Measurements from ENCODE around the gene HIF3A. TPM values are rescaled to one million over a fixed set of nuclear protein-coding genes. Genes with fewer than 3 reads are reported as not detected.

HIF3A gene
- total RNA-seq, 1 experiment from 2014 or later, result not detected

DNA sequence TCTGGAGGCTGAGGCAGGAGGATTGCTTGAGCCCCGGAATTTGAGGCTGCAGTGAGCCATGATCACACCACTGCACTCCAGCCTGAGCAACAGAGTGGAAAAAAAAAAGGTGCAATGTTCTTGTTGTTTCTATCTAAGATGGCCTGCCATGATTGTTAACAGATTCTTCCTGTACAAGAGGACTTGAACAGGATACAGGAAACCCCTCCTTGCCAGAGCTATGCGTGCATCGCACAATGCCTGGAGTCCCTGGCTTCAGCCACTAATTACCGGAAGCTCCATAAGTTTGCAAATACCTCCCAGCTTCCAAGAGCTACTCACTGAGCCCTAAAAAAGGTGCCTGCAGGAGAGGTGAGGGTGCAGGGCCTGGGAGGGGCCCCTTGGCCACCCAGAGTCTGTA is 13.1 kb upstream of the HIF3A start:
- ChIA-PET POLR2A (ENCODE audit: unreplicated experiment) (no interaction called here), CTCF (interaction anchor here (0.5 to 1.5 kb wide), 2 partner anchors 86 to 111 kb away, joined by 3 read pairs; no protein-coding TSS in a partner anchor)
- Histone ChIP-seq H2AFZ (no peak overlapping the region), H3K4me3 (no peak overlapping the region), H3F3A (ENCODE audit: insufficient read depth, low read depth) (peaks cover 9% of the 10 kb centered on the region; the same call in 1 of the 2 replicates), H3K4me1 (replicated peaks; ENCODE audit: insufficient read depth) (peaks cover under 1% of the 10 kb centered on the region; the same call in 1 of the 2 replicates), H3K79me2 (ENCODE audit: low read depth) (no peaks in the 10 kb centered on the region), H3K9me3 (ENCODE audit: insufficient read depth, low read depth) (no peaks in the 10 kb centered on the region), H3K27me3 (ENCODE audit: insufficient read depth, low read depth) (no peaks in the 10 kb centered on the region), H3K27ac (no peak overlapping the region), H3K4me2 (no peak overlapping the region), H3K36me3 (ENCODE audit: low read depth) (no peaks in the 10 kb centered on the region), H3K9me2 (ENCODE audit: insufficient read depth) (no peaks in the 10 kb centered on the region), H4K20me1 (ENCODE audit: insufficient read depth) (no peaks in the 10 kb centered on the region)
- no peak for TF ChIP-seq EZH2 (IDR thresholded peaks at IDR 0.05; ENCODE audit: low read depth)
- TF ChIP-seq, protein P1, sequence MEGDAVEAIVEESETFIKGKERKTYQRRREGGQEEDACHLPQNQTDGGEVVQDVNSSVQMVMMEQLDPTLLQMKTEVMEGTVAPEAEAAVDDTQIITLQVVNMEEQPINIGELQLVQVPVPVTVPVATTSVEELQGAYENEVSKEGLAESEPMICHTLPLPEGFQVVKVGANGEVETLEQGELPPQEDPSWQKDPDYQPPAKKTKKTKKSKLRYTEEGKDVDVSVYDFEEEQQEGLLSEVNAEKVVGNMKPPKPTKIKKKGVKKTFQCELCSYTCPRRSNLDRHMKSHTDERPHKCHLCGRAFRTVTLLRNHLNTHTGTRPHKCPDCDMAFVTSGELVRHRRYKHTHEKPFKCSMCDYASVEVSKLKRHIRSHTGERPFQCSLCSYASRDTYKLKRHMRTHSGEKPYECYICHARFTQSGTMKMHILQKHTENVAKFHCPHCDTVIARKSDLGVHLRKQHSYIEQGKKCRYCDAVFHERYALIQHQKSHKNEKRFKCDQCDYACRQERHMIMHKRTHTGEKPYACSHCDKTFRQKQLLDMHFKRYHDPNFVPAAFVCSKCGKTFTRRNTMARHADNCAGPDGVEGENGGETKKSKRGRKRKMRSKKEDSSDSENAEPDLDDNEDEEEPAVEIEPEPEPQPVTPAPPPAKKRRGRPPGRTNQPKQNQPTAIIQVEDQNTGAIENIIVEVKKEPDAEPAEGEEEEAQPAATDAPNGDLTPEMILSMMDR (conservative IDR thresholded peaks at IDR 0.05), result no peak
- BruUV-seq (replicated peaks), result no TSS peak
- intact Hi-C loops (cut with micrococcal nuclease; ENCODE audit: unreplicated experiment), result loop anchor here (5.0 kb wide), 1 partner anchor 89 kb away; no protein-coding TSS in a partner anchor
- no peak for DNase-seq

DNA sequence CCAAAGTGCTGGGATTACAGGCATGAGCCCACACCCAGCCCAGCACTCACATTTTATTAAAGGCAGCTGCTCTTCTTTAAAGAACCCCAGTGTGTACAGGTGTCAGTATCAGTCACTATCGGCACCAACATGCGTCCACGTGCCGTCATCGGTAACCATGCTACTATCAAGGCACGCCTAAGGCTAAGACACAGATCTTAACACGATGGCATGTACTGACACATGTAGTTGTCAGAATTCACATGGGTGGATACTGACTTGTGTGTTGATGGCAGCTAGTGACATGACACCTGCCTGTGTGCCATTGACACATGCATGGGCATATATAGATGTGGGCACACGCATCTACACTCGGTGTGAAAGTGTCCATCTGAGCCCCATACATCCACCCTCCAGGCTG is 12.2 kb upstream of the HIF3A start:
- peaks cover under 1% of the 10 kb centered on the region; the same call in 1 of the 2 replicates for H3K9me3 ChIP-seq (ENCODE audit: insufficient read depth, low read depth)
- H3K4me3 ChIP-seq, result no peak overlapping the region
- POLR2A ChIA-PET (ENCODE audit: unreplicated experiment), result no interaction called here
- H2AFZ ChIP-seq, result no peak overlapping the region
- no peaks in the 10 kb centered on the region for H4K20me1 ChIP-seq (ENCODE audit: insufficient read depth)
- intact Hi-C loops (cut with micrococcal nuclease; ENCODE audit: unreplicated experiment), result loop anchor here (5.0 kb wide), 1 partner anchor 88 kb away; no protein-coding TSS in a partner anchor
- H3K27me3 ChIP-seq (ENCODE audit: insufficient read depth, low read depth), result no peaks in the 10 kb centered on the region
- H3K4me1 ChIP-seq (replicated peaks; ENCODE audit: insufficient read depth), result peaks cover 9% of the 10 kb centered on the region; the same call in 1 of the 2 replicates
- CTCF ChIA-PET, result no interaction called here
- no peaks in the 10 kb centered on the region for H3K9me2 ChIP-seq (ENCODE audit: insufficient read depth)
- no peak overlapping the region for H3K27ac ChIP-seq
- no TSS peak for BruUV-seq (replicated peaks)
- no peak overlapping the region for H3K4me2 ChIP-seq
- no peaks in the 10 kb centered on the region for H3K36me3 ChIP-seq (ENCODE audit: low read depth)
- DNase-seq, result no peak
- TF ChIP-seq, protein P1 (conservative IDR thresholded peaks at IDR 0.05), result no peak
- no peak for TF ChIP-seq EZH2 (IDR thresholded peaks at IDR 0.05; ENCODE audit: low read depth)
- H3K79me2 ChIP-seq (ENCODE audit: low read depth), result no peaks in the 10 kb centered on the region
- peaks cover 17% of the 10 kb centered on the region for H3F3A ChIP-seq (ENCODE audit: insufficient read depth, low read depth)

GRCh38 chr19:46287585-46287984 is 9.3 kb upstream of the HIF3A start:
- Histone ChIP-seq H3K36me3 (ENCODE audit: low read depth) (no peaks in the 10 kb centered on the region), H3K9me2 (ENCODE audit: insufficient read depth) (no peaks in the 10 kb centered on the region), H3K27ac (no peak overlapping the region), H2AFZ (no peak overlapping the region), H3K4me3 (no peak overlapping the region), H4K20me1 (ENCODE audit: insufficient read depth) (no peaks in the 10 kb centered on the region), H3F3A (ENCODE audit: insufficient read depth, low read depth) (peaks cover 16% of the 10 kb centered on the region), H3K4me2 (no peak overlapping the region), H3K4me1 (replicated peaks; ENCODE audit: insufficient read depth) (peaks cover 12% of the 10 kb centered on the region; the same call in 1 of the 2 replicates), H3K9me3 (ENCODE audit: insufficient read depth, low read depth) (peaks cover 7% of the 10 kb centered on the region; the same call in 1 of the 2 replicates), H3K79me2 (ENCODE audit: low read depth) (no peaks in the 10 kb centered on the region), H3K27me3 (ENCODE audit: insufficient read depth, low read depth) (peaks cover 7% of the 10 kb centered on the region; the same call in 1 of the 2 replicates)
- intact Hi-C loops (cut with micrococcal nuclease; ENCODE audit: unreplicated experiment), result no loop called here
- DNase-seq, result peak in 1 of 2 experiments; percentile 43
- ChIA-PET CTCF (no interaction called here), POLR2A (ENCODE audit: unreplicated experiment) (no interaction called here)
- no peak for TF ChIP-seq EZH2 (IDR thresholded peaks at IDR 0.05; ENCODE audit: low read depth)
- TF ChIP-seq, protein P1 (conservative IDR thresholded peaks at IDR 0.05), result no peak
- no TSS peak for BruUV-seq (replicated peaks)

All from PC-9 (cell line).